Mesodermal cell (in vitro differentiated cells): ENCODE measurements around the gene AP3S1.

ENCODE experiments used
- H3K27ac ChIP-seq: 2 replicates; pipeline ENCODE4 v1.7.0; 2013; ENCODE audit warnings: mild to moderate bottlenecking, low read depth, low read length, moderate library complexity; ENCODE audit not compliant: severe bottlenecking
- H3K36me3 ChIP-seq: 2 replicates; pipeline ENCODE4 v1.7.1; 2013; ENCODE audit warnings: mild to moderate bottlenecking, low read length, moderate library complexity; ENCODE audit not compliant: control insufficient read depth, insufficient read depth
- H3K4me1 ChIP-seq: one replicate; pipeline ENCODE4 v1.7.1; 2013; ENCODE audit warnings: mild to moderate bottlenecking, low read length; ENCODE audit not compliant: insufficient read depth, control insufficient read depth, poor library complexity, severe bottlenecking
- H3K4me3 ChIP-seq: 2 replicates; pipeline ENCODE4 v1.7.0; 2013; ENCODE audit warnings: low read length, control low read depth, mild to moderate bottlenecking; ENCODE audit not compliant: insufficient read depth, poor library complexity, severe bottlenecking; ENCODE audit errors: extremely low read depth
- H3K9me3 ChIP-seq: 2 replicates; pipeline ENCODE4 v1.7.1; 2013; ENCODE audit warnings: mild to moderate bottlenecking, low read length, moderate library complexity; ENCODE audit not compliant: control insufficient read depth
- WGBS, 2 experiments: methylation state at CpG; one replicate each; pipeline ENCODE4 v1.1.5; 2013; ENCODE audit warnings: missing lambda C conversion rate in 2 of 2; ENCODE audit not compliant: insufficient coverage in 2 of 2; 5-methylcytosine and 5-hydroxymethylcytosine counted together

The AP3S1 gene

DNA sequence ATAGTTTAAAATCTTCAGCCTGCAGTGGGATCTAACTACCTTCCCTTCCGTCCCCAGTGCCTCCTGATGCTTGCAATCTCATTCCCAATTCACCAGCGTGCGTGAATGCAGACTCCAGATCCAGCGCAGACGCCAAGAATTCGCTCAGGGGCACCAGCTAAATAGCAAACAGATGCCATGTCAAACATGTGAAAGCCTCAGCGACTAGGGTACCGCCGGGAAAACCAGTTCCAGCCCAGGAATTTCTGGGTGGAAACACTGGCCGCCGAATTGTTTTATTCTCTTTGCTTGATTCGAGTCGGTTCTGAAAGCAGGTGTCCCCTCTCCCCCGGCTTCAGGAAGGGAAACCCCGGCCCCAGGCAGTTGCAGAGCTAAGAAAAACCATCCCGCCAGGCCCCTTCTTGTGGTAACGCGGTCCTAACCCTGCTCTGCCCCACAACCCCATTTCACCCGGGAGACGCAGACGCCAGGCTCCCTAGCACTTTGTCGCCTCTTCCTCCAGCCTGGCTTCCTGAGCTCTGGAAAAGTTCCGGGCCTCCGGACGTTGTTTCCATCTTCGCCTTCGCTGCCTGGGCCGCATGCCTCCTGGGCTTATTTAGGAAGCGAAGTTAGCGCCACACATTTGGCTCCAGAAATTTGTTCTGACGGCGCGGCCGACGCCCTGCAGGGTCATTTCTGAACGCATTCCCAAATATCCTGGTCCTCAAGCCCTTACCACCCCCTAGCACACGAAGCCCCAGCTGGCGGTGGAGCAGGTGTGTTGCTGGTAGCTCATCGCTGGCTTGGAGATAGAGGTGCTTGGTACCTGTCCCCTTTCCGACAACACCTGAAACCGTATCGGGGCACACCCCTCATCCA, 119.9 kb downstream of the AP3S1 start:
- no peaks in the 10 kb centered on the region for H3K36me3 ChIP-seq
- no peak overlapping the region for H3K27ac ChIP-seq
- H3K4me3 ChIP-seq: peak overlapping the region; percentile 31
- no peaks in the 10 kb centered on the region for H3K9me3 ChIP-seq
- 28 to 31% methylated on average over 28 to 34 of the region's 42 CpGs for WGBS, 2 experiments
- peaks cover 3% of the 10 kb centered on the region for H3K4me1 ChIP-seq

DNA sequence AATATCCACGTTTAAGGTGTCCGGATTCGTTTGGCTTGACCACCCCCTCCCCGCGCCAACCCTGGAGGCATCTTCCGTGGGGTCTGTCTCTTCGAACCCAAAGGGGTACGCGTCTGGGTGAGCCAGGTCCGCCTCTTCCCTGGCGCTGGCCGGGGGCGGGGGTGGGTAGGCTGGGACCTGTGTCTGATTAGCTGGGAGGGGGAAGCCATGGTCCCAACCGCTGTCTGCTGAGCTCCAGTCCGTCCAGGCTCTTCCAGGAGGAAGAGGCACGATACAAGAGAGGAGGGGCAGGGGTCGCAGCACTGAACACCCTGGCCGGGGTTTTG, 120.5 kb downstream of the AP3S1 start, which contains the start of gene LVRN:
Gene LVRN (plus strand): TSS at position 237 of the 326 bp plus-strand sequence. CDS start 143 bp downstream, outside the sequence.
- Histone ChIP-seq H3K9me3 (no peaks in the 10 kb centered on the region), H3K4me3 (peak within 1 kb of the TSS; percentile 31), H3K27ac (no peak within 1 kb of the TSS), H3K4me1 (peaks cover 3% of the 10 kb centered on the region), H3K36me3 (no peaks in the 10 kb centered on the region)
- 0 to 16% methylated on average over 5 to 8 of the region's 18 CpGs for WGBS, 2 experiments

GRCh38 chr5:115962565-115963402, 121.0 kb downstream of the AP3S1 start:
- WGBS, 2 experiments: 6 to 9% methylated on average over 50 to 56 of the region's 71 CpGs
- Histone ChIP-seq H3K36me3 (no peaks in the 10 kb centered on the region), H3K4me3 (peak overlapping the region; percentile 31), H3K4me1 (peaks cover 3% of the 10 kb centered on the region), H3K27ac (no peak overlapping the region), H3K9me3 (no peaks in the 10 kb centered on the region)

DNA sequence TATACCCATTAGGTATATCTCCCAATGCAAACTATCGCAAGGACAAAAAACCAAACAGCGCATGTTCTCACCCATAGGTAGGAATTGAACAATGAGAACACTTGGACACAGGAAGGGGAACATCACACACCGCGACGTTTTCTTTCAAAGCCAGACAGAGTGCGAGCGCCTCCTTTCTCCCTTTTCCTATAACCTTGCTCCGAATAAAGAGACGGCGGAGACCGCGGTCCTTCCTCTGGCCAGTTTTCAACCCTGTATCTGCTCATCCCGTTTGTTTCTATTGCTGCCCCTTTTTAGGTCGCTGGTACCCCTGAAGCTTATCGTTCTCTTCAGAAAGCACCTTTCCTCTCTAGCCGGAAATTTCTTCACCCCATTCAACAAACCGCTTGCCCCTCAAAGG, 121.8 kb downstream of the AP3S1 start:
- WGBS, 2 experiments: 36 to 47% methylated on average over 13 to 14 of the region's 17 CpGs
- peaks cover 3% of the 10 kb centered on the region for H3K4me1 ChIP-seq
- no peaks in the 10 kb centered on the region for H3K36me3 ChIP-seq
- H3K4me3 ChIP-seq: no peak overlapping the region
- H3K9me3 ChIP-seq: no peaks in the 10 kb centered on the region
- no peak overlapping the region for H3K27ac ChIP-seq
